Central memory CD8-positive, alpha-beta T cell (primary cell): ENCODE measurements around the gene RNF157.

Source experiments
- ATAC-seq: fragments of 150-1000 bp; cut with Tn5 transposase; replicated peaks from 2 replicates; pipeline ENCODE4 v1.10.0; 2022; ENCODE audit warnings: mild to moderate bottlenecking, moderate FRiP score, moderate number of reproducible peaks; ENCODE audit not compliant: poor library complexity, severe bottlenecking; ENCODE audit errors: extremely low read depth
- DNase-seq, 2 donors: peaks; one replicate each; pipeline ENCODE4 v3.0.0; 2021; ENCODE audit warnings: low spot score in 2 of 2
- H3K27ac Mint-ChIP-seq: one replicate; pipeline ENCODE4 v1.8.0; 2022; ENCODE audit warnings: low read depth, mild to moderate bottlenecking, moderate library complexity, mixed read lengths
- H3K27me3 Mint-ChIP-seq: one replicate; pipeline ENCODE4 v1.8.0; 2022; ENCODE audit warnings: mixed read lengths
- H3K36me3 Mint-ChIP-seq: one replicate; pipeline ENCODE4 v1.8.0; 2022; ENCODE audit warnings: mild to moderate bottlenecking, moderate library complexity, mixed read lengths; ENCODE audit not compliant: insufficient read depth
- H3K4me1 Mint-ChIP-seq: one replicate; pipeline ENCODE4 v1.8.0; 2022; ENCODE audit warnings: mixed read lengths
- H3K4me3 Mint-ChIP-seq: one replicate; pipeline ENCODE4 v1.8.0; 2022; ENCODE audit warnings: mild to moderate bottlenecking, moderate library complexity, mixed read lengths
- H3K9me3 Mint-ChIP-seq: one replicate; pipeline ENCODE4 v1.8.0; 2022; ENCODE audit warnings: mixed read lengths

The RNF157 gene

DNA sequence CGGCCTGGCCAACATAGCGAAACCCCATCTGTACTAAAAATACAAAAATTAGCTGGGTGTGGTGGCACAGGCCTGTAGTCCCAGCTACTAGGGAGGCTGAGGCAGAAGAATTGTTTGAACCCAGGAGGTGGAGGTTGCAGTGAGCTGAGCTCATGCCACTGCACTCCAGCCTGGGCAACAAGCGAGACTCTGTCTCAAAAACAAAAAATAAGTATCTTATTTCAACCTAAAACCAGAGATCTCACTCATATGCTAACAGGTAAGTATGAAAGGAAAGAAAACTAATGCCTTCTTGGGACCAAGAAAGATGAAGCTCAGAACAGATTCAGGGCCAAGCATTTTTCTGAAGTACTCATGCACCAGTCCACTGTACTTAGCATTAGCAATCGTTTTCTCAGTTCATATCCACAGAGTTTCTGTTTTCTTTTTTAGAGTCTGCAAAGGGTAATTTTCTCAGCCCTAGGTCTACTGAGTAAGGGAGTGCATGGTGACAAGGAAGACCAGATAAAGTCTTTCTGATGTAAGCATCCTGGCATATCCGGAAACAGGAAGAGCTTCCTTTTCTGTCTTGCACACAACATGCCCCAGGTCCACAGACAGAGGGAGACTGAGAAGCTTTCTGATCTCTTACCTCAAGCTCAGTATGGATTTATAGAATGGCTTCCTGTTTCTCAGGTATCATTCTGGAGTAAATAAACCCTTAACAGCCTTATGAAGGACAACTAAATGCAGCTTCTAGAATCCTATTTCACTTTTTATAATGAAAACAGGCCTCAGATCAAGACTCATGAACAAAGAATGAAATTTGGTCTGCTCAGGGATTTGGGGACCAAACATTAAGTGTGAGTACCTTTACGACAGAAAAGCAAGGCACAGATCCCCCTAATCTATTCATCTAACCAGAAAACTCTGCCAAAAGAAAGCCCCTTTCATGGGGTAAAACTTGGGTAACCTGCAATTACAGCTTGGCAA lies 60.5 kb downstream of the RNF157 start:
- Mint-ChIP-seq H3K27ac (peak overlapping the region; percentile 77), H3K4me3 (peak overlapping the region; percentile 32), H3K4me1 (peaks cover 24% of the 10 kb centered on the region), H3K27me3 (no peaks in the 10 kb centered on the region), H3K9me3 (no peaks in the 10 kb centered on the region), H3K36me3 (peaks cover 3% of the 10 kb centered on the region)
- no peak for DNase-seq
- ATAC-seq = peak; percentile 76

DNA sequence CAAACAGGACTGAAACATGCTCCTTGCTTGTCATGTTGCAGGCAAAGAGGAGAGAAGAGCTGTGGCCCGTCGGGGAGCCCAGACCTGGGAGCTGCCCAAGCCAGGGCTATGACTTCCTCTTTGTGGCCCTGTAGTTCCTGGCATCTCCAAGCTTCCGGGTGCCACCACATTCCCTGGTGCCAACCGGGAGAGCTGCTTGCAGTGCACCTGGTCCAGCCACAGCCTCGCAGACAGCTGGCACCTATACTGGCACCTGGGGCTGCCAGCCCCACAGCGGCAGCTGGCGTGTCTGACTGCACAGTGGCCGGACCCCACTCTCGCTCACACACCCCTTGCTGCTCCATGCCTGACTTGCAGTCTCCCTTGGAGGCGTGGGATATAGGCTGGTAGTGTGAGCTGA lies 62.2 kb downstream of the RNF157 start:
- Mint-ChIP-seq H3K27me3 (no peaks in the 10 kb centered on the region), H3K9me3 (no peaks in the 10 kb centered on the region), H3K36me3 (peaks cover 1% of the 10 kb centered on the region), H3K27ac (peak overlapping the region; percentile 77), H3K4me3 (no peak overlapping the region), H3K4me1 (peaks cover 20% of the 10 kb centered on the region)
- DNase-seq = no peak
- no peak for ATAC-seq

- peaks cover 3% of the 10 kb centered on the region for H3K36me3 Mint-ChIP-seq
- H3K27me3 Mint-ChIP-seq = no peaks in the 10 kb centered on the region
- no peak overlapping the region for H3K4me3 Mint-ChIP-seq
- peaks cover 20% of the 10 kb centered on the region for H3K4me1 Mint-ChIP-seq
- no peak overlapping the region for H3K27ac Mint-ChIP-seq
- ATAC-seq (no peak), DNase-seq (no peak)
- H3K9me3 Mint-ChIP-seq = no peaks in the 10 kb centered on the region
These were observed 63.4 kb downstream of the RNF157 start for GRCh38 chr17:76176701-76177574.

DNA sequence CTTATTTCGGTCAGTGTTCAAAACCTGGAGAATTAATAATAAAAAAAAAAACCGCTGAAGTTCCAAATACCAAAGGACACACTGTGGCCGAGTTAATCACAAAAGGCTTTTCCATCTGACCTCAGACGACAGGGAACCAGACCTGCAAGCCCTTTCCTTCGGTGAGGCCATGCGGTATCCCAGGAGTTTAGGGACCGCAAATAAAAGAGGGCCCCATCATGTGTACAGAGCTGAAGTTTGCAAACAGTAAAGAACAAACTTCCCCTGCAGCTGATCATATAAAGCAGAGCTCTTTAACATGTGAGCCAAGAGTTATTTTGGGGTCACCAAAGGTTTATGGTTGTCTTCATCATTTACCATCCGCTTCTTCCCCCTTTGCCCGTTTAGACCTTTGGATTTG lies 66.3 kb downstream of the RNF157 start:
- Mint-ChIP-seq H3K27ac (no peak overlapping the region), H3K27me3 (no peaks in the 10 kb centered on the region), H3K4me1 (peaks cover 7% of the 10 kb centered on the region), H3K4me3 (no peak overlapping the region), H3K36me3 (peaks cover 5% of the 10 kb centered on the region), H3K9me3 (no peaks in the 10 kb centered on the region)
- no peak for DNase-seq
- no peak for ATAC-seq

DNA sequence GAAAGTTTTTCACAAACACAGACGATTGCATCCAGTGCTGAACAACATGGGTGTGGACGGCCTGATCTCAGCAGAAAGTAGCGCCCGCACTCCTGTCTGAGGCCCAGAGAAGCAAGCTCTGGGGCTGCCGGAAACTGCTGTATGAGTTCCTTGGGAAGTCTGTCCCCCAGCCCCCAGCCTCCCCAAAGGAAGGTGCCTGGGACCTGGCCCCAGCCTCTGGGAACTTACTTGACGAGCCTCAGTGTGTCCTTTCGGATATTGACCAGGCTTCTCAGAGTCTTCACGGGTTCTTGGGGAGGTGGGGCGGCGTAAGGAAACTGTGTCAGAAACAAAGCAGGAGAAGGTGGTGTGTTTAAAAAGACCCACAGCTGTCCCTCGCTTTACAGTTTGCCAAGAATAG lies 66.8 kb downstream of the RNF157 start:
- no peak overlapping the region for H3K4me3 Mint-ChIP-seq
- H3K36me3 Mint-ChIP-seq = peaks cover 5% of the 10 kb centered on the region
- H3K9me3 Mint-ChIP-seq = no peaks in the 10 kb centered on the region
- H3K4me1 Mint-ChIP-seq = peaks cover 6% of the 10 kb centered on the region
- DNase-seq = no peak
- no peak for ATAC-seq
- no peaks in the 10 kb centered on the region for H3K27me3 Mint-ChIP-seq
- no peak overlapping the region for H3K27ac Mint-ChIP-seq

- Mint-ChIP-seq H3K4me3 (no peak overlapping the region), H3K4me1 (peaks cover 6% of the 10 kb centered on the region), H3K27me3 (no peaks in the 10 kb centered on the region), H3K36me3 (peaks cover 5% of the 10 kb centered on the region), H3K9me3 (no peaks in the 10 kb centered on the region), H3K27ac (no peak overlapping the region)
- DNase-seq (no peak), ATAC-seq (no peak)
These were observed 68.6 kb downstream of the RNF157 start for GRCh38 chr17:76171706-76172105.

DNA sequence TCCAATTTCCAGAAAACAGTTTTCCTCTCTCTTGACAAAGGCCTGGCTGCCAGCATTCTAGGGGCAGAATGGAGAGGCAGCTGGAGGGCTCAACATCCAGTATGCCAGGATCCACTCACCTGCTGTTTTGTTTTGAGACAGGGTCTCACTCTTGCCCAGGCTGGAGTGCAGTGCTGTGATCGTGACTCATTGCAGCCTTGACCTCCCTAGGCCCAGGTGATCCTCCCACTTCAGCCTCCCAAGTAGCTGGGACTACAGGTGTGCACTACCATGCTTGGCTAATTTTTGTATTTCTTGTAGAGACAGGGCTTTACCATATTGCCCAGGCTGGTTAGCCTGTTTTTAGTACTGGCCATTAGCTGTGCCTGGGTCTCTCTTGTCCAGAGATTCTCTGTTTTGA lies 70.2 kb downstream of the RNF157 start:
- Mint-ChIP-seq H3K9me3 (no peaks in the 10 kb centered on the region), H3K4me1 (no peaks in the 10 kb centered on the region), H3K27ac (no peak overlapping the region), H3K27me3 (no peaks in the 10 kb centered on the region), H3K4me3 (no peak overlapping the region), H3K36me3 (peaks cover 6% of the 10 kb centered on the region)
- DNase-seq = no peak
- ATAC-seq = no peak

- no peak overlapping the region for H3K27ac Mint-ChIP-seq
- ATAC-seq (no peak), DNase-seq (no peak)
These were observed 73.4 kb downstream of the RNF157 start for GRCh38 chr17:76166906-76167305.

DNA sequence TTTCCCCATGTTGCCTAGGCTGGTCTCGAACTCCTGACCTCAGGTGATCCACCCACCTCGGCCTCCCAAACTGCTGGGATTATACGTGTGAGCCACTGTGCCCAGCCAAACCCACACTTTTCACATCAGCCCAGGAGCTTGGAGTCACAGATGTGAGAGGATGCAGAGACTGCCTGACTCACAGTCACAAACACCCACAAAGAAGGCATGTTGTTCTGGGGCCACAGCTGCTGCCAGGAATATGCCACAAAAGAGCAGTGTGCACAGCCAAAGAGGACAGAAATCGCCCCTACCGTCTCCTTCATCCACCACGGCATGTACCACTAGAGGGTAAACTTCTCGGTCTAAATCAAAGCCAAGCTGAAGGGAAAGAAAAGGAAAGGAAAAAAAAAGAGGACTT lies 74.1 kb downstream of the RNF157 start:
- Mint-ChIP-seq H3K4me3 (no peak overlapping the region), H3K4me1 (no peaks in the 10 kb centered on the region), H3K27ac (no peak overlapping the region), H3K9me3 (no peaks in the 10 kb centered on the region), H3K27me3 (no peaks in the 10 kb centered on the region), H3K36me3 (peaks cover 4% of the 10 kb centered on the region)
- ATAC-seq = no peak
- DNase-seq = no peak

More at GRCh38 chr17:76166906-76167305, 73.4 kb downstream of the RNF157 start:
- Mint-ChIP-seq H3K4me3 (no peak overlapping the region), H3K9me3 (no peaks in the 10 kb centered on the region), H3K4me1 (no peaks in the 10 kb centered on the region), H3K27me3 (no peaks in the 10 kb centered on the region), H3K36me3 (peaks cover 3% of the 10 kb centered on the region)

DNA sequence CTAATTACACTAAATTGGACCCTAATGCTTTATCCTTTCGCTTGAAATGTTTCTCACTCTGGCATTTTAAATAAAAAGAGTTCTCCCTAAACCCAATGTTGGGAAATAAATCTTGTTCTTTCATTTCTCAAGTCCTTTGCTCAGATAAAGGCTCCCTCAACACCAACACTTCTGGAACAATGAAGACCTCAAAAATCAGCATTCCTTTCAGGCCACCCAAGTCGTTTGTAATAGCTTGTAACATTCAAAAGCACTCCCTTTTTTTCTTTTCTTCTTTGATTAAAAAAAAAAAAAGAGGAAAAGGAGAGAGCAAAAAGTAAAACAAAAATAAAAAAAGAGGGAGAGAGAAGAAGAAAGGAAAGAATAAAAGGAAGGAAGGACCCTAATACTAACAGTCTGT lies 76.0 kb downstream of the RNF157 start:
- no peak overlapping the region for H3K27ac Mint-ChIP-seq
- H3K27me3 Mint-ChIP-seq = no peaks in the 10 kb centered on the region
- ATAC-seq (no peak), DNase-seq (no peak)
- H3K36me3 Mint-ChIP-seq = peaks cover 7% of the 10 kb centered on the region
- H3K4me1 Mint-ChIP-seq = no peaks in the 10 kb centered on the region
- no peak overlapping the region for H3K4me3 Mint-ChIP-seq
- no peaks in the 10 kb centered on the region for H3K9me3 Mint-ChIP-seq

DNA sequence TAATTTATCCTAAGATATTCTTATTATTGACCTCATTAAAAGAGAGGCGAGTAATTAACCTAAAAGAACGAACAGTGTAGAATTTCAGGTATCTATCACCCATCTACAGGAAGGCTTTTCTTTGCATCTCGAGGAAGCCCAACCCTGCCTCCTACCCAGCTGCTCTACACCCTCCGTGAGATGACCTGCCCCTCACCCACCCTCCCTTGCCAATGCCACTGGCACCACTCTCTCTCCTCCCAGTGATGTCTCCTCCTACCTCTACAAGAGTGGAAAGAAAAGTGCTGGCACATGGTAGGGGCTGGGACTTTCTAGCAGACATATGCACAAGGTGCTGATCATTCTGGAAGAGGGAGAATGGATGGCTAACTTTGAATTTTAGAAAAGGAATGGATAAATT lies 76.4 kb downstream of the RNF157 start:
- Mint-ChIP-seq H3K36me3 (peaks cover 10% of the 10 kb centered on the region), H3K27ac (no peak overlapping the region), H3K9me3 (no peaks in the 10 kb centered on the region), H3K4me1 (no peaks in the 10 kb centered on the region), H3K27me3 (no peaks in the 10 kb centered on the region), H3K4me3 (no peak overlapping the region)
- no peak for ATAC-seq
- DNase-seq = no peak

GRCh38 chr17:76161619-76162266 lies 78.5 kb downstream of the RNF157 start:
- ATAC-seq = no peak
- Mint-ChIP-seq H3K36me3 (peaks cover 12% of the 10 kb centered on the region), H3K27ac (no peak overlapping the region), H3K27me3 (no peaks in the 10 kb centered on the region), H3K4me3 (no peak overlapping the region), H3K9me3 (no peaks in the 10 kb centered on the region), H3K4me1 (no peaks in the 10 kb centered on the region)
- no peak for DNase-seq
